Measurements from ENCODE around the gene UBE2D2.

The UBE2D2 gene

DNA sequence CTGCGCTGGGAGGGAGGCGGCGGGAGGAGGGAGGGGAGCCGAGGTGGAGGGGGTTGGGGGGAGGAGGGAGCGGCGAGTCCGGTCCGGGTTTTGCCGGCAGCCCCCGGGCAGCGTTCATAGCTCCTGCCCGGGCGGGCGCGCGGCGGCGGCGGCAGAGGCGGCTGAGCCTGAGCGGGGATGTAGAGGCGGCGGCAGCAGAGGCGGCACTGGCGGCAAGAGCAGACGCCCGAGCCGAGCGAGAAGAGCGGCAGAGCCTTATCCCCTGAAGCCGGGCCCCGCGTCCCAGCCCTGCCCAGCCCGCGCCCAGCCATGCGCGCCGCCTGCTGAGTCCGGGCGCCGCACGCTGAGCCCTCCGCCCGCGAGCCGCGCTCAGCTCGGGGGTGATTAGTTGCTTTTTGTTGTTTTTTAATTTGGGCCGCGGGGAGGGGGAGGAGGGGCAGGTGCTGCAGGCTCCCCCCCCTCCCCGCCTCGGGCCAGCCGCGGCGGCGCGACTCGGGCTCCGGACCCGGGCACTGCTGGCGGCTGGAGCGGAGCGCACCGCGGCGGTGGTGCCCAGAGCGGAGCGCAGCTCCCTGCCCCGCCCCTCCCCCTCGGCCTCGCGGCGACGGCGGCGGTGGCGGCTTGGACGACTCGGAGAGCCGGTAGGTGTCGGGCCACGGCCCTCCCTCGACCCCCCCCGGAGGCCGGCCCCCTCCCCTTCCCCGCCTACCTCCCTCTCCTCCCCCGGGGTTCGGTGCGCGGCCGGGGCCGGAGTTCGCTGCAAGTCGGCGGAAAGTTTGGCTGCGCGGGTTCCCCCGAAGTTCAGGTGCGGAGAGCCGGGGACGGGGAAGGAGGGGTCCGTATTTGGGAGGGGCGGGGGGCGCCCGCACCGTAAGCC is 87.3 kb downstream of the UBE2D2 start, which contains the start of gene CXXC5:
Gene CXXC5 (plus strand): TSS at position 145 of the 877 bp plus-strand sequence. CDS start 32,175 bp downstream, outside the sequence.
- no peak for DNase-seq (ENCODE audit: low read depth)

- no peak for DNase-seq (ENCODE audit: low read depth)
Measured at GRCh38 chr5:139649082-139649991, 88.2 kb downstream of the UBE2D2 start.

- no peak for DNase-seq (ENCODE audit: low read depth)
Measured at GRCh38 chr5:139650031-139650688, 89.0 kb downstream of the UBE2D2 start.

- DNase-seq (ENCODE audit: low read depth) = no peak
Measured at GRCh38 chr5:139650689-139651042, 89.5 kb downstream of the UBE2D2 start.

DNA sequence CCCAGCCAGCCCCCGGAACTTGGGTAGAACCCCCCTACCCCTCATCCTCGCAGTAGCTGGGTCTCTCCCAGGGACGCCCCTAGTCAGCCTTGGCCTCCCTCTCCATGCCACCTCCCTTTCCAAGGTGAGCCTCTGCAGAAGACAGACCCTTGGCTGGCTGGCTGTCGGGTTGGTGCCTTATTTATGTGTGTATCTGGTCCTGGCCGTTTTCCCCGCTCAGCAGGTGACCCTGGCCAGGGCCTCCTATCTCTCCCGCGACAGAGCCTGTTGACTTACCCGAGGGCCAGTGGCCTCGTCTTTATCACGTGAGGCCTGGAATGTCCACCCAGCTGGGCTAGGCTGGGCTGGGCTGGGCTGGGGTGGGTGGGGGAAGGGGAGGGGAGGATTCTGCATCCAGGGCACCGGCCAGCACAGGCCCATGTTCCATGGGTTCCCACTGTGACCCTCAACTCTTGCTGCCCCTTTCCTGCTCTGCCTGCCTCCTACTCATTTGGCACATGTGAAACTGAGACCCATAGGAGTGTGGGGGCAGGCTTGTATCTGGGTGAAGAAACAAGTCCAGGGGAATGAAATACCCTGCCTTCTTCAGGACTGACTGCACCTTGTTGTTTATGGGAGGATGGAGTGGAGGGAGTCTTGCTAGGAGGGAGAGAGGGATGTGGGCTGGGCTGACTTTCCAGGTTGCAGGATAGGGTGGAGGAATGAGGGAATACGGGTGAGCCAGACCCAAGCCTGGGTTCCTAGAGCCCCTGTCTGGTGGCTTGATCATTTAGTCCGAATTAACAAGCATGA is 90.1 kb downstream of the UBE2D2 start:
- no peak for DNase-seq (ENCODE audit: low read depth)

- DNase-seq (ENCODE audit: low read depth) = no peak
Measured at GRCh38 chr5:139651853-139652787, 91.0 kb downstream of the UBE2D2 start.

DNA sequence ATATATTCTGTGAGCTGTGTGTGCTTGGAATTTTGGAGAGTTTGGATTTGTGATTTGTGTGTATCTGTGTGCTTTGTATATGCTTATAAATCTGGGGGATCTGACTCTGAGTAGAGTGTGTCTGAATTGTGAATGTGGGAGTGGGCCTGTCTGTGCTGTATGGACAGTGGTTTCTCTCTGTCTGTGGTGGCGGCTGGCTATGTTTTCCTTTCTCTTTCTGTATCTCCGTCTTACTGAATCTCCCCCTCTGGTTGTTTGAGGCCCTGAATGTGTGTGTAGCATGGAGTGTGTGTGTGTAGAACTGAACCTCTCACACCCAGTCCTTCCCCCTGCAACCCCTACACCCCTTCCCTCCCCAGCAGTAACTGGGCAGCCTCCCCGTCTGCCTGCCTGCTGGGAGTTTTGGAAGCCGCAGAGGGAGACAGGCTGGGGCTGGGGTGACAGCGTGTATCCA is 91.7 kb downstream of the UBE2D2 start:
- DNase-seq (ENCODE audit: low read depth) = no peak

DNA sequence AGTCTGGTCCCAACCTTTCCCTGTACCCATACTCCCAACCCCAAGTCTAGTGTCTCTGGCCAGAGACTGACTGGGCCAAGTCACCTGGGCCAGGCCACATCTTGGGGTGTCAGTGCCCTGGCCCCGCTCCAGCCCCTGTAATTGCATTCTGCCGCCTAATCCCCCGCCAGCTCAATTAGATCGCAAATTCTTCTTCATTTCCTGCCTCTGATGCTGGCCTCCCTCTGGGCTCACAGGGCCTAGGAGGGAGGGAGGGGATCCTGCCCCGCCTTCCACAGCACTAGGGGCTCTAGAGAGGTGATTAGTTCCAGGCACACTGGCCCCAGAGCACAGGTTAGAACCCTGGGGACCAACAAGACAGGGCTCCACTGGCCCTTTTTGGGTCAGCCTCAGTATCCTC is 92.5 kb downstream of the UBE2D2 start:
- no peak for DNase-seq (ENCODE audit: low read depth)

DNA sequence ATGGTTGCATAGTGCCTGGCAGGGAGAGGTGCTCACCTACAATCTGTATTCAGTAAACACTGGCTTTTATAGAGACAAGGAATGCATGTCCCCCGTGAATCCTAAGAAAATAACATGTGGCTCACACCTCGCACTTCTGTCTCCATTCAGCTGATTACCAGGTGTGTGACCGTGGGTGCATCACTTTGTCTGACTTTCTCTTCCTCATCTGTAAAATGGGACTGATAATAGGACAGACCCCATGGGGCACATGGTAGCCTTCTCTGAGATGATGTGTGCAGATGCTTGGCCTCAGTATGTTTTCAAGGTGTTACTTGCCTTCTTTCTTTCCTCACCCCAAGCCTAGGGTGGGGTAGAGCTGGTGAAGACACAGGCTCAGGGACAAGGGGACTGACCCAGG is 93.3 kb downstream of the UBE2D2 start:
- no peak for DNase-seq (ENCODE audit: low read depth)

GRCh38 chr5:139654871-139655491 is 93.8 kb downstream of the UBE2D2 start:
- no peak for DNase-seq (ENCODE audit: low read depth)

GRCh38 chr5:139655727-139656271 is 94.7 kb downstream of the UBE2D2 start:
- DNase-seq (ENCODE audit: low read depth) = no peak

GRCh38 chr5:139657363-139658321 is 96.5 kb downstream of the UBE2D2 start:
- DNase-seq (ENCODE audit: low read depth) = no peak

GRCh38 chr5:139658501-139658927 is 97.4 kb downstream of the UBE2D2 start:
- no peak for DNase-seq (ENCODE audit: low read depth)

DNA sequence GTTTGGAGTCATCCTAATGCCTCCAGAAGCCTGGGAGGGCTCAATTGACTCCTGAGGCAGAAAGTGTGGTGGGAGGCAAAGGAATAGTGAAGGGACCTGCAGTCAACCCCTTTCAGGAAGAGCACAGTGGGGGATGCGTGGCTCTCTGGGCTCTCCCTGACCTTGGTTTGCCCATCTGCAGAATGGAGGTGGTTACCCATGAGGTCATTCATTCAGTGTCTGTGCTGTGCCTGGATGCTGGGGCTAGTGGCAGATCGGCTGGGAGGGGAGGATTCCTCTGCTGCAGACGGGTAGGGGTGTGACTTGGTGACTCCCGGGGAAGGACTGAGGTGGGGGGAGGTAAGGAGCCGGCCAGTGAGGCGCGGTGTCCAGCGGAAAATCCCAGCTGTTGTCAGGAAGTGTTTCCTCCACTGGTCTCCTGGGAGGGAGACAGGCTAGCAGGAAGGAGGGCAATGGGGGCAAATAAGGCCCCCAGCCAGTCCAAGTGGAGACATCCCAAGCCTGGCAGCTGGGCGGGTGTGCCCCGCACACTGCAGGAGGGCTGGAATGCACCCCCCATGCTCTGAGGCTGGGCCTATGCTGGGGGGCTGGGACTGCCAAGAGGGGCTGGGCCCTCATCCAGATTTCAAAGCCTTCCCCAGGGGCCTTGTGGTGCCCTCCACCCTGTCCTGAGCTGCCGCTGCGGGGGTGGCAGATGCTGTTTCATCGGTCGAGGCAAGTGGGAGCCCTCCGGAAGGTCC is 98.0 kb downstream of the UBE2D2 start:
- DNase-seq (ENCODE audit: low read depth) = no peak

DNA sequence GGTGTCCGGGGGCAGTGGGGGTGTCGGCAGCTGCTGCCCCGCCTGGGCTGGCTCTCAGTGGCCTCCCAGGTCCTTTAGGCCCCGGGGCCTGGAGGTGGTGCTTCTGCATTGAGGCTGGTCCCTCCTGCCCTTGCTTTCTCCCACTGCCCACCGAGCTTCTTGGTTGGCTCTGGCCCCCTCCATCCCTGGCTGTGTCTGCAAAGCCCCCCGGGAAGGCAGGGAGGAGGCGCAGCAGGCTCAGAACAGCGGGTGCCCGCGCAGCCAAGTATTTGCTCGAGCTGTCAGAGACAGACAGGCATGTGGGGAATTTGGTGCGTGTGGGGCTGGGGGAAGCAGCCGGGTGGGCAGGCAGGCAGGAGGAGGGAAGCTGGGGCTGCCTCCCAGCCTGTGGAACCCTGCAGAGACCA is 98.6 kb downstream of the UBE2D2 start:
- DNase-seq (ENCODE audit: low read depth) = no peak

GRCh38 chr5:139660105-139660922 is 99.2 kb downstream of the UBE2D2 start:
- DNase-seq (ENCODE audit: low read depth) = no peak
